GM10248 (cell line): ENCODE measurements around the gene SPINK9.

Source experiments
- CTCF ChIA-PET: fragments of 300-600 bp; sonication (Branson Sonifier 250); formaldehyde crosslinking; extraction: SDS; loops from one replicate; lab custom pipeline; 2021; ENCODE audit warnings: antibody characterized with exemption; lab: Yijun Ruan, JAX
- POLR2A ChIA-PET: fragments of 350-650 bp; sonication (Branson Sonifier 250); formaldehyde crosslinking; extraction: SDS; loops from one replicate; lab custom pipeline; 2020; ENCODE audit warnings: antibody characterized with exemption; lab: Yijun Ruan, JAX
- DNase-seq: peaks from one replicate; pipeline ENCODE4 v3.0.0; 2012; ENCODE audit errors: extremely low spot score
- TF ChIP-seq, protein P1 (sequence below): IDR thresholded peaks from 2 replicates; pipeline ENCODE4 v1.5.1; 2012; ENCODE audit warnings: mild to moderate bottlenecking, low read depth; ENCODE audit errors: extremely low read depth, missing control alignments, control extremely low read depth

SPINK9 gene, protein sequence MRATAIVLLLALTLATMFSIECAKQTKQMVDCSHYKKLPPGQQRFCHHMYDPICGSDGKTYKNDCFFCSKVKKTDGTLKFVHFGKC

DNA sequence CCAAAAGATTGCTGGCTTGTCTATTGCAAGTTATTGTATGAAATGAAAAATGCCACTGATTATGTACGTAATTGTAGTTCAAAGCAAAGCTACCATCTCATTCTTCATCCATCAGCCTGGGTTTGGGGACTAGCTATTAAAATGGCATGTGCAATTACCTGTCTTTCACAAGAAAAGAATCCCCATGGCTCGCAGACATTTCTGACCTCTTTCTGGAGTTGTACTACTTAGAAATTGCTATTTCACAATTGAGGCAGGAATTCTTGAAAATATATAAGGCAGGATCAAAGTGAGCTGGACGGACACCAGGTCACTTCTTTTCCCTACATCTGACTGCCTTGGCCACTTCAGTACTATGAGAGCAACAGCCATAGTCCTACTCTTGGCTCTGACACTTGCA is at the start of gene SPINK9:
SPINK9 (plus strand) TSS at position 301 of the 400 bp plus-strand sequence; CDS start at position 356, 55 bp downstream.
- ChIA-PET POLR2A (no interaction called here), CTCF (interaction anchor here (0.8 to 1.2 kb wide), 4 partner anchors 12 to 31 kb away, joined by 3 to 4 read pairs (median 4); no protein-coding TSS in a partner anchor)
- TF ChIP-seq, protein P1, sequence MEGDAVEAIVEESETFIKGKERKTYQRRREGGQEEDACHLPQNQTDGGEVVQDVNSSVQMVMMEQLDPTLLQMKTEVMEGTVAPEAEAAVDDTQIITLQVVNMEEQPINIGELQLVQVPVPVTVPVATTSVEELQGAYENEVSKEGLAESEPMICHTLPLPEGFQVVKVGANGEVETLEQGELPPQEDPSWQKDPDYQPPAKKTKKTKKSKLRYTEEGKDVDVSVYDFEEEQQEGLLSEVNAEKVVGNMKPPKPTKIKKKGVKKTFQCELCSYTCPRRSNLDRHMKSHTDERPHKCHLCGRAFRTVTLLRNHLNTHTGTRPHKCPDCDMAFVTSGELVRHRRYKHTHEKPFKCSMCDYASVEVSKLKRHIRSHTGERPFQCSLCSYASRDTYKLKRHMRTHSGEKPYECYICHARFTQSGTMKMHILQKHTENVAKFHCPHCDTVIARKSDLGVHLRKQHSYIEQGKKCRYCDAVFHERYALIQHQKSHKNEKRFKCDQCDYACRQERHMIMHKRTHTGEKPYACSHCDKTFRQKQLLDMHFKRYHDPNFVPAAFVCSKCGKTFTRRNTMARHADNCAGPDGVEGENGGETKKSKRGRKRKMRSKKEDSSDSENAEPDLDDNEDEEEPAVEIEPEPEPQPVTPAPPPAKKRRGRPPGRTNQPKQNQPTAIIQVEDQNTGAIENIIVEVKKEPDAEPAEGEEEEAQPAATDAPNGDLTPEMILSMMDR, result no peak
- DNase-seq, result no peak

DNA sequence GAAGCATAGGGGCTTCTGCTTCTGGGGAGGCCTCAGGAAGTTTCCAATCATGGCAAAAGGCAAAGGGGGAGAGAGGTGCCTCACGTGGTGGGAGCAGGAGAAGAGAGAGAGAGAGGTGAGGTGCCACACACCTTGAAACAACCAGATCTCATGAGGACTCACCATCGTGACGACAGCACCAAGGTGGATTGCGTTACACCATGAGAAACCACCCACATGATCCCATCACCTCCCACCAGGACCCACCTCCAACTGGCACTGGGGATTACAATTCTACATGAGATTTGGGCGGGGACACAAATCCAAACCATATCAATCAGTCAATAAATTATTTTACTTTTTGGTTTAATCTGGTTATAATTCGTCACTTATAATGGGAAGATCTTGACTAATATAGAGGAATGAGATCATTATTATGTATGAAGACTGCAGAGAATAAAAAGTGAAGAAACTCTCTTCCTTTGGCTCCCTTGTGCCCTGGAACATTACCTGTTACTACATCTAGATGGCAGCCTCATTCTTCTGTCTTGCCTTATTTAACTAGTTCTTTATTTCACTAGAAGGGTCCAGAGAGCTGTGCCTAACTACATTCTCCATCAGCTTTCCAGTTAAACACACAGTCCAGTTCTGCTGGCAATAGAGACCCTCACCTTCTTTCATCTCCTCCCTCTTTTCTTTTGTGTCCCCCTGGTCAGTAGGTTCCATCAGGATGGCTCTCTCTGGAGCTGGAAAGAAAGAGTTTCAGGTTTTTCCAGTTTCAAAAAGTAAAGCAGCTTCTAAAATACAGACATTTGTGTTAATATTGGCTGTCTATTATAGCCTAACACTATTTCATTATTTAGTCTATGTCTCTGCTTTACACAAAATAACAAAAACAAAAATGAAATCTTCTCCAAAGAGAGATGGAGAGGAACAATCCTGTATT is 44.8 kb upstream of the SPINK9 start:
- ChIA-PET CTCF (interaction anchor here (0.8 to 1.1 kb wide), 5 partner anchors 10 to 91 kb away, joined by 3 to 6 read pairs (median 4); no protein-coding TSS in a partner anchor), POLR2A (no interaction called here)
- TF ChIP-seq, protein P1, result peak; percentile 34
- peak; percentile 12 for DNase-seq

DNA sequence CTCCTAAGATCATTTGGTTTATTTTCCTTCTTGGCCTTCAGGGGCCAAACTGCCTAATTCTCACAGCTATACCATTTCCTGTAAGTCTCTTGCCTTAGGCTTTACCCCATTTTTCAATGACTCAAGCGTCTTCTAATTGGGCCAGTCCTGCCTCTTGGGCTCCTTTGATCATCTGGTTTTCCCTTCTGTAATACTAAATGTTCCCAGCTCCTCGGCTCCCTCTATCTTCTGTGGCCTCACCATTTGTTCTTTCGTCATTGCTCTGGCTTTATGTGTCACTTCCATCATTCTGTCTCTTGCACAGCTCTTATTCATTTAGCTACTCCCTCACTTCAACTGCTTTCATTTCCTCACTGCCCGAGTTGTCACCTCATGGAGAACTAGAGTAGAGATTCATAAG is 37.6 kb upstream of the SPINK9 start:
- CTCF ChIA-PET, result interaction anchor here (0.9 to 1.2 kb wide), 2 partner anchors 15 to 433 kb away, joined by 3 to 4 read pairs; no protein-coding TSS in a partner anchor

DNA sequence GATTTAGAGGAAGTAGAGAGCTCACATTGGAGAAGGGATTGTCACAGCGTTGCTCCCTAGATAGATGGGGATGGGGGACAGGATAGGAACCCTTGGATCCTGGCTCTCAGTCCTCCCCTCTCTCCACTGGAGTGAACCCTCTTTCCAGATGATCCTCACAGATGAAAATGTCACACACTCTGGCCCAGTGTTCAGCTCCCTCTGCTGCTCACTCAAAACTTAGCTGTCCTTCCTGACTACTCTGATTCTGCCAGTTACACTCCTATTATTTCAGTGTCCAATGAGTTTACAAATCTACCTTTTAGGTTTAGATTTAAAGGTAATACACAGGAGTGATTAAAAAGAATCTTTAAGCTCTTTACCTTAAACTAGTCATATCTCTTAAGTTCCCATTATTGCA is 28.9 kb upstream of the SPINK9 start:
- ChIA-PET CTCF (interaction anchor here (0.8 to 1.3 kb wide), 2 partner anchors 11 to 30 kb away, joined by 3 read pairs; no protein-coding TSS in a partner anchor), POLR2A (no interaction called here)
- DNase-seq, result no peak
- TF ChIP-seq, protein P1, result no peak

More for the DNA sequence above, 37.6 kb upstream of the SPINK9 start:
- POLR2A ChIA-PET, result no interaction called here
- no peak for DNase-seq
- TF ChIP-seq, protein P1, result no peak

DNA sequence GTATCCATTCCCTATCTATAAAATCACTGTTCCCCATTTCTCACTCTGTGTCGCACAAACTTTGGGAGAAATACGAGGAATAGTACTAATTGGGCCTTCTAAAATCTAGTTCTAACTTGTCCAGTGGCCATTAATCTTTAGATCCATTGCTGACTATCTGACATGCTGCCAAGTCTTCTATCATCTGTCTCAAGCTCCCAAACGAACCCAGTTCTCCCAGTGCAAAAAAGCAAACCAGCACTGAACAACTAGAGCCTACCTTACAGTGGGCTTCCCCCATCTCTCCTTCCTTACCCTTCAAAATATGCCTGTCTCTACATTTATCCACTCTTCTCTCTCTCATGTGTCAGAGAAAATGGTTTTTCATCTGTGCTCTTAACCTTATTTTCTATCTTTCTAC is 26.3 kb upstream of the SPINK9 start:
- CTCF ChIA-PET, result no interaction called here
- no peak for DNase-seq
- POLR2A ChIA-PET, result no interaction called here
- TF ChIP-seq, protein P1, result no peak

DNA sequence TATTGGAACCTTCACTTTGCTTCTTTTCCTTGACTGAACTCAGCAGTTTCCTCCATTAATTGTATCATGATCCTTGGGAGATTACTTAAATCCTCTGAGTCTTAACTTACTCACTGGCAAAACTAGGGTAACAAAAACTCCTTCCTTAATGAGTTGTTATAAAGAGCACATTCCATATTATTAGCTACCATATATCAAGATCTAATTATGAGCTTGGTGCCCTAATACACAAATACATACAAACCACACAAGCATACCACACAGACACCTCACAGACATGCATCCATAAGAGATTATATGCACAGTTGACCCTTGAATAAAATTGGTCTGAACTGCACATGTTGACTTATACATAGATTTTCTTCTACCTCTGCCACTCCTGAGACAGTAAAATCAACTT is 25.6 kb upstream of the SPINK9 start:
- no peak for DNase-seq
- CTCF ChIA-PET, result no interaction called here
- TF ChIP-seq, protein P1, result no peak
- POLR2A ChIA-PET, result no interaction called here
